ENCODE results near the gene SLC6A16.

SLC6A16 gene

GRCh38 chr19:49359851-49360820 is 35.1 kb upstream of the SLC6A16 start:
- no peaks in the 10 kb centered on the region for H3K27me3 ChIP-seq (ENCODE audit: control insufficient read depth in 1 of 2, insufficient read depth in 2 of 2, low read length in 2 of 2)
- peaks cover 17% of the 10 kb centered on the region for H3K36me3 ChIP-seq (ENCODE audit: insufficient read depth, low read length)
- peaks cover 18% of the 10 kb centered on the region for H3K4me1 ChIP-seq (ENCODE audit: insufficient read depth, low read length)
- no peak overlapping the region for H3K9ac ChIP-seq (ENCODE audit: low read length)
- peak overlapping the region in 1 of 2 donors; percentile 83 for H3K4me3 ChIP-seq (ENCODE audit: low read depth in 1 of 2, low read length in 2 of 2)
- no peak overlapping the region for H3K27ac ChIP-seq (ENCODE audit: low read depth, low read length)
- H3K9me3 ChIP-seq (ENCODE audit: low read length): no peaks in the 10 kb centered on the region

GRCh38 chr19:49357186-49357585 is 32.2 kb upstream of the SLC6A16 start:
- Histone ChIP-seq H3K27ac (ENCODE audit: low read depth, low read length) (no peak overlapping the region), H3K4me1 (ENCODE audit: insufficient read depth, low read length) (peaks cover 10% of the 10 kb centered on the region), H3K9ac (ENCODE audit: low read length) (no peak overlapping the region), H3K27me3 (ENCODE audit: control insufficient read depth in 1 of 2, insufficient read depth in 2 of 2, low read length in 2 of 2) (no peaks in the 10 kb centered on the region), H3K36me3 (ENCODE audit: insufficient read depth, low read length) (peaks cover 28% of the 10 kb centered on the region), H3K9me3 (ENCODE audit: low read length) (no peaks in the 10 kb centered on the region), H3K4me3 (ENCODE audit: low read depth in 1 of 2, low read length in 2 of 2) (no peak overlapping the region)

GRCh38 chr19:49356382-49356781 is 31.4 kb upstream of the SLC6A16 start:
- peaks cover 28% of the 10 kb centered on the region for H3K36me3 ChIP-seq (ENCODE audit: insufficient read depth, low read length)
- H3K27ac ChIP-seq (ENCODE audit: low read depth, low read length): no peak overlapping the region
- no peak overlapping the region for H3K9ac ChIP-seq (ENCODE audit: low read length)
- no peaks in the 10 kb centered on the region for H3K9me3 ChIP-seq (ENCODE audit: low read length)
- peak overlapping the region in 1 of 2 donors; percentile 25 for H3K4me3 ChIP-seq (ENCODE audit: low read depth in 1 of 2, low read length in 2 of 2)
- no peaks in the 10 kb centered on the region for H3K27me3 ChIP-seq (ENCODE audit: control insufficient read depth in 1 of 2, insufficient read depth in 2 of 2, low read length in 2 of 2)
- H3K4me1 ChIP-seq (ENCODE audit: insufficient read depth, low read length): peaks cover 10% of the 10 kb centered on the region

- Histone ChIP-seq H3K27ac (ENCODE audit: low read depth, low read length) (no peak overlapping the region), H3K9ac (ENCODE audit: low read length) (no peak overlapping the region), H3K9me3 (ENCODE audit: low read length) (no peaks in the 10 kb centered on the region), H3K4me1 (ENCODE audit: insufficient read depth, low read length) (peaks cover 9% of the 10 kb centered on the region), H3K36me3 (ENCODE audit: insufficient read depth, low read length) (peaks cover 28% of the 10 kb centered on the region), H3K4me3 (ENCODE audit: low read depth in 1 of 2, low read length in 2 of 2) (no peak overlapping the region), H3K27me3 (ENCODE audit: control insufficient read depth in 1 of 2, insufficient read depth in 2 of 2, low read length in 2 of 2) (no peaks in the 10 kb centered on the region)
These were observed 30.9 kb upstream of the SLC6A16 start for GRCh38 chr19:49355909-49356353.

GRCh38 chr19:49349567-49349966 is 24.6 kb upstream of the SLC6A16 start:
- Histone ChIP-seq H3K27me3 (ENCODE audit: control insufficient read depth in 1 of 2, insufficient read depth in 2 of 2, low read length in 2 of 2) (no peaks in the 10 kb centered on the region), H3K4me3 (ENCODE audit: low read depth in 1 of 2, low read length in 2 of 2) (no peak overlapping the region), H3K27ac (ENCODE audit: low read depth, low read length) (no peak overlapping the region), H3K9me3 (ENCODE audit: low read length) (no peaks in the 10 kb centered on the region), H3K4me1 (ENCODE audit: insufficient read depth, low read length) (no peaks in the 10 kb centered on the region), H3K36me3 (ENCODE audit: insufficient read depth, low read length) (peaks cover 50% of the 10 kb centered on the region), H3K9ac (ENCODE audit: low read length) (no peak overlapping the region)

GRCh38 chr19:49348305-49349189 is 23.6 kb upstream of the SLC6A16 start:
- no peak overlapping the region for H3K27ac ChIP-seq (ENCODE audit: low read depth, low read length)
- peaks cover 51% of the 10 kb centered on the region for H3K36me3 ChIP-seq (ENCODE audit: insufficient read depth, low read length)
- no peaks in the 10 kb centered on the region for H3K9me3 ChIP-seq (ENCODE audit: low read length)
- H3K9ac ChIP-seq (ENCODE audit: low read length): no peak overlapping the region
- no peaks in the 10 kb centered on the region for H3K27me3 ChIP-seq (ENCODE audit: control insufficient read depth in 1 of 2, insufficient read depth in 2 of 2, low read length in 2 of 2)
- no peaks in the 10 kb centered on the region for H3K4me1 ChIP-seq (ENCODE audit: insufficient read depth, low read length)
- H3K4me3 ChIP-seq (ENCODE audit: low read depth in 1 of 2, low read length in 2 of 2): no peak overlapping the region

- H3K4me3 ChIP-seq (ENCODE audit: low read depth in 1 of 2, low read length in 2 of 2): no peak overlapping the region
- no peaks in the 10 kb centered on the region for H3K9me3 ChIP-seq (ENCODE audit: low read length)
- H3K36me3 ChIP-seq (ENCODE audit: insufficient read depth, low read length): peaks cover 57% of the 10 kb centered on the region
These were observed 22.8 kb upstream of the SLC6A16 start for GRCh38 chr19:49347835-49348234.

GRCh38 chr19:49347191-49347590 is 22.2 kb upstream of the SLC6A16 start:
- H3K36me3 ChIP-seq (ENCODE audit: insufficient read depth, low read length): peaks cover 63% of the 10 kb centered on the region
- H3K27me3 ChIP-seq (ENCODE audit: control insufficient read depth in 1 of 2, insufficient read depth in 2 of 2, low read length in 2 of 2): no peaks in the 10 kb centered on the region
- no peak overlapping the region for H3K27ac ChIP-seq (ENCODE audit: low read depth, low read length)
- no peaks in the 10 kb centered on the region for H3K4me1 ChIP-seq (ENCODE audit: insufficient read depth, low read length)
- no peak overlapping the region for H3K9ac ChIP-seq (ENCODE audit: low read length)
- no peak overlapping the region for H3K4me3 ChIP-seq (ENCODE audit: low read depth in 1 of 2, low read length in 2 of 2)
- no peaks in the 10 kb centered on the region for H3K9me3 ChIP-seq (ENCODE audit: low read length)

More at GRCh38 chr19:49347835-49348234, 22.8 kb upstream of the SLC6A16 start:
- H3K4me1 ChIP-seq (ENCODE audit: insufficient read depth, low read length): no peaks in the 10 kb centered on the region
- no peak overlapping the region for H3K27ac ChIP-seq (ENCODE audit: low read depth, low read length)
- no peaks in the 10 kb centered on the region for H3K27me3 ChIP-seq (ENCODE audit: control insufficient read depth in 1 of 2, insufficient read depth in 2 of 2, low read length in 2 of 2)
- no peak overlapping the region for H3K9ac ChIP-seq (ENCODE audit: low read length)

GRCh38 chr19:49344505-49345423 is 19.8 kb upstream of the SLC6A16 start:
- Histone ChIP-seq H3K27me3 (ENCODE audit: control insufficient read depth in 1 of 2, insufficient read depth in 2 of 2, low read length in 2 of 2) (no peaks in the 10 kb centered on the region), H3K9me3 (ENCODE audit: low read length) (no peaks in the 10 kb centered on the region), H3K9ac (ENCODE audit: low read length) (no peak overlapping the region), H3K4me1 (ENCODE audit: insufficient read depth, low read length) (no peaks in the 10 kb centered on the region), H3K4me3 (ENCODE audit: low read depth in 1 of 2, low read length in 2 of 2) (no peak overlapping the region), H3K27ac (ENCODE audit: low read depth, low read length) (no peak overlapping the region), H3K36me3 (ENCODE audit: insufficient read depth, low read length) (peaks cover 70% of the 10 kb centered on the region)

GRCh38 chr19:49343123-49343522 is 18.1 kb upstream of the SLC6A16 start:
- peaks cover 54% of the 10 kb centered on the region for H3K36me3 ChIP-seq (ENCODE audit: insufficient read depth, low read length)
- no peak overlapping the region for H3K27ac ChIP-seq (ENCODE audit: low read depth, low read length)
- no peaks in the 10 kb centered on the region for H3K27me3 ChIP-seq (ENCODE audit: control insufficient read depth in 1 of 2, insufficient read depth in 2 of 2, low read length in 2 of 2)
- H3K9ac ChIP-seq (ENCODE audit: low read length): no peak overlapping the region
- peaks cover 5% of the 10 kb centered on the region for H3K4me1 ChIP-seq (ENCODE audit: insufficient read depth, low read length)
- no peak overlapping the region for H3K4me3 ChIP-seq (ENCODE audit: low read depth in 1 of 2, low read length in 2 of 2)
- no peaks in the 10 kb centered on the region for H3K9me3 ChIP-seq (ENCODE audit: low read length)

All from muscle layer of colon (tissue), 2 donors.